Measurements from ENCODE around the gene OR7D2.
A peak's percentile ranks its signal among the peaks of the same experiment; 100 is the strongest.

Gene OR7D2

DNA sequence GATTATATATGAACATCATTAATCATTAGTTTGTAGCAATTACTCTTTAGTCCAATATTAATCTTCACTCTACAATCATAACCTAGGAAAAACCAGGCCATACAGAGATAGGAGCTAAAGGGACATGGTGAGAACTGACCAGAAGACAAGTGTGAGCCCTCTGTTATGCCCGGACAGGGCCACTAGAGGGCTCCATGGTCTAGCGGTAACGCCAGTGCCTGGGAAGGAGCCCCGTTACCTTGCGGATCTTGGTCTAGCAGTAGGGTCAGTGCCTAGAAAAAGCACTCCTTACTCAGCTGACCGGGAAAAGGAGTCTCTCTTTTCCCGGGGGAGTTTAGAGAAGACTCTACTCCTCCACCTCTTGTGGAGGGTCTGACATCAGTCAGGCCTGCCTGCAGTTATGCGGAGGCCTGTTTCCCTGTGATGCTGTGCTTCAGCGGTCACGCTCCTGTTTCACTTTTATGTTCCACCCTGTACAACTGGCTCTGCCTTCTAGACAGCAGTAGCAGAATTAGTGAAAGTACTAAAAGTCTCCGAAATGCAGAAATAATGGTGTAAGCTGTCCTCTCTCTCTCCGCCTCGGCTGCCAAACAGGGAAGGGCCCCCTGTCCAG lies 26.8 kb downstream of the OR7D2 start:
- no peak for FAIRE-seq

DNA sequence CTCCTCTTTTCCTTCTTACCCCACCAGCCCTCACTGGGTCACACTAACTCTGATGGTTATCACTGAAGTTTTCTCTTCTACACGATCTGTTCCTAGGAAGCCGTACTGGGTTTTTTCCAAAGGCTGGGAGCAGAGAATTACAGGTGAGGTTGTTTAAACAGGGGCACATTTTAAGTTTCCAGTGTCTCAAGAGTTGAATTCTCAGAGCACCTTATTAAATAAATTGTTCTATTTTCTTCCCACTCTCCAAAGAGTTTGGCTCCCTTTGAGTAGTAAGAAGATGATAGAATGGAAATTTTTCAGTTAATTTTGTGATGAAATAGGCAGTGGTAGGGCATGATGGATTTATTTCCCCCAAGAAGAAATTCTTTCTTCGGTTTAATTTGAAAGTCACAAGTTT lies 40.7 kb downstream of the OR7D2 start, which contains the start of gene OR7D4:
TSS of gene OR7D4 (minus strand) at position 101 of the 400 bp plus-strand sequence. CDS start 4,752 bp downstream, outside the sequence.
- no peak for FAIRE-seq

More for the DNA sequence above, 26.8 kb downstream of the OR7D2 start:
- peak; percentile 30 for DNase-seq (ENCODE audit: low spot score)

More for the DNA sequence above, 40.7 kb downstream of the OR7D2 start, which contains the start of gene OR7D4:
- no peak for DNase-seq (ENCODE audit: low spot score)
